UCSD-AML1 (cell line): ENCODE results near the gene RTP2.
"Not testable (repeated sequence)": the region's sequence is repeated elsewhere in the genome, so short reads cannot be mapped to it uniquely, and the experiment has no call there.

Experiments used
- DNase-seq: peaks from one replicate; lab custom pipeline; 2025; ENCODE audit not compliant: unreplicated experiment; lab: John Stamatoyannopoulos, UW

RTP2 gene

GRCh38 chr3:187717572-187717971, 15.2 kb upstream of the RTP2 start:
- DNase-seq, result no peak

- DNase-seq, result peak; percentile 53
Observed at GRCh38 chr3:187714404-187714979, 12.1 kb upstream of the RTP2 start.

- no peak for DNase-seq
Observed at GRCh38 chr3:187713504-187713903, 11.1 kb upstream of the RTP2 start.

GRCh38 chr3:187709155-187709554, 6.8 kb upstream of the RTP2 start:
- no peak for DNase-seq

GRCh38 chr3:187708696-187709095, 6.3 kb upstream of the RTP2 start:
- DNase-seq, result no peak

- DNase-seq, result no peak
Observed at GRCh38 chr3:187706971-187707370, 4.6 kb upstream of the RTP2 start.

- DNase-seq, result no peak
Observed at GRCh38 chr3:187705164-187705563, 2.8 kb upstream of the RTP2 start.

- DNase-seq, result no peak
Observed at GRCh38 chr3:187700249-187700648, 2.1 kb downstream of the RTP2 start.

- no peak for DNase-seq
Observed at GRCh38 chr3:187698499-187699399, 3.6 kb downstream of the RTP2 start.

- no peak for DNase-seq
Observed at GRCh38 chr3:187696021-187696420, 6.3 kb downstream of the RTP2 start.

- DNase-seq, result no peak
Observed at GRCh38 chr3:187695449-187695848, 6.9 kb downstream of the RTP2 start.

GRCh38 chr3:187694801-187695200, 7.6 kb downstream of the RTP2 start:
- no peak for DNase-seq

- no peak for DNase-seq
Observed at GRCh38 chr3:187693431-187693830, 8.9 kb downstream of the RTP2 start.

GRCh38 chr3:187689984-187690383, 12.4 kb downstream of the RTP2 start:
- no peak for DNase-seq

GRCh38 chr3:187686621-187687273, 15.6 kb downstream of the RTP2 start:
- DNase-seq, result no peak

- no peak for DNase-seq
Observed at GRCh38 chr3:187685948-187686347, 16.4 kb downstream of the RTP2 start.

GRCh38 chr3:187684880-187685279, 17.5 kb downstream of the RTP2 start:
- DNase-seq, result no peak

- no peak for DNase-seq
Observed at GRCh38 chr3:187684444-187684843, 17.9 kb downstream of the RTP2 start.

GRCh38 chr3:187681756-187682155, 20.6 kb downstream of the RTP2 start:
- DNase-seq, result not testable (repeated sequence)

- peak; percentile 61 for DNase-seq
Observed at GRCh38 chr3:187679638-187680396, 22.5 kb downstream of the RTP2 start.

GRCh38 chr3:187678726-187679268, 23.6 kb downstream of the RTP2 start:
- DNase-seq, result peak; percentile 14
